ENCODE results near the gene UBR4.
A peak's percentile ranks its signal among the peaks of the same experiment; 100 is the strongest.
"Not testable (repeated sequence)": the region's sequence is repeated elsewhere in the genome, so short reads cannot be mapped to it uniquely, and the experiment has no call there.

UBR4 gene

DNA sequence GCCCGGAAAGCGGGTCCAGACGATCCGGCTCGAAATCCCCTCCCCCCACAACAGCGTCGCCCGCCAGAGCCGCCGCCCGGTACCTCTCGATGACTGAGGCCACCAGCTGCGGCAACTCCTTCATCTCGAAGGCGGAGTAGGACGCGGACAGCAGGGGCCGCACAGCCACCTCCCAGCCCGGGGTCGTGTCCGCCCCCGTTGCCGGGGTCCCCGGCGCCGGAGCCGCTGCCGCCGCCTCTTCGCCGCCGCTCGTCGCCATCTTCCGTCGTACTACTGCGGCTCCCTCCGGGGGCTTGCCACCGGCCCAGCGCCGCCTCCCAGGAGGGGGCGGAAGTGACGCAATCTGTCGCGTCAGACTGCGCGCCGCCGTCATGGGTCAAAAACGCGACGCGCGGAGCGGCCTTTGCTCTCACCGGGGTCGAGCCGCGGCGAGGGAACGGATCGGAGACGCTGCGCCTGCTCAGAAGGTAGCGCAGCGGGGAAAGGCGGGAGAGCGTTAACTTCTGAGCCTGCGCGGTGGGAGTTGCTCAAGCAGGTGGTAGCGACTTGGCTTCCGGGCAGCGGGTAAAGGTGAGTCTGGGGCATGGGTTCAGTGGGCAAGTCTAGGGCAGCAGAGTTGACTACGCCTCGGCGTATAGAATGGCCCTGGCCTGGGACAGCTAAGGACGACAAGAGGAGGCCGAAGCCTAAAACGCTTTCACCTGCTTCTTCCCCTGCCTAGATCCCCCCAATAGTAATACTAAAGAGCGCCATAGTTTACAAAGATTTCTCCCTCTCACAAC is at the start of gene UBR4:
UBR4 (minus strand) TSS at position 277 of the 782 bp plus-strand sequence; CDS start at position 259, 18 bp downstream.
- peak; percentile 80 for DNase-seq (ENCODE audit: low read depth, low spot score)

DNA sequence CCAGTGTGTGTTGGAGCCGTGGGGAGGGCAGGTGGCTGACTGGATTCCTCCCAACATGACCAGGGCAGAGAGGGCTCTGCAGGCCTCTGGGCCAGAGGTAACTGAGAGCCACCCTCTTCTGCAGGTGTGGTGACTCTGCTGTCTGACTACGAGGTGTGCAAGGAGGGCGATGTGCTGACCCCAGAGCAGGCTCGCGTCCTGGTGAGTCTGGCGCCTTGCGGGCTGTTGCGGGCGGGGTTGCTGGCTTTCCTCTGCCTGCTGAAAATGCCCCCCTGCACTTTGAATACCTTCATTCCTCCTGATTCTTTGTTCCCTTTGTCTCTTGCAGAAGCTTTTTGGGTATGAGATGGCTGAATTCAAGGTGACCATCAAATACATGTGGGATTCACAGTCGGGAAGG is 48.3 kb upstream of the UBR4 start:
- DNase-seq (ENCODE audit: low read depth, low spot score) = no peak

DNA sequence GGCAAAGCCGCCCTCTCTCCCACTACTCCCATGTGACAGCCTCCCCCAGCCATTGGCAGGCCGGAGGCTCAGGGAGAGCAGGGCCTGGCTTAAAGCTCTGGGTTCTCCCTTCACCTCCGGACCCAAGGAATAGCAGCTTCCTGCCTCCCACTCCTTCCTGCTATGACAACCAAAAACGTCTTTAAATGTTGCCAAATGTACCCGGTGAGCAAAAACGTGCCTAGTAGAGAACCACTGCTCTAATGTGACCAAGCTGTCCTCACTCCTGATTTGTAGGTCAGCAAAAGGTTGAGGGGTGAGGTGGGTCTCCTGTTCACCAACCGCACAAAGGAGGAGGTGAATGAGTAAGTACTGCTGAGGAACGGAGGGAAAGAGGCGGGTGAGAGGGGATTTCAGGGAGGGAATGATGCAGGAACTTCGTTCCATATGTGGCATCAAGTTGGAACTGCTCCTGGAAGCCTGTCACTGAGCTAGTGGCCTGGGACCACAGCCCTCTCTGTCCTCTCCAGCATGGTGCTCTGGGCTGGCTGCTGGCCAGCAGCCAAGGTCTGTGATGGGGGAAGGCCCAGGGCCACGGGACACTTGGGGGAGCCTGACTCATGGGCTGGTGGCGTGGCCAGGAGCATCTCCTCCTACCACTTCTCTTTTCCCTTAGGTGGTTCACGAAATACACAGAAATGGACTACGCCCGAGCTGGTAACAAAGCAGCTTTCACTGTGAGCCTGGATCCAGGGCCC is 47.3 kb upstream of the UBR4 start:
- no peak for DNase-seq (ENCODE audit: low read depth, low spot score)

DNA sequence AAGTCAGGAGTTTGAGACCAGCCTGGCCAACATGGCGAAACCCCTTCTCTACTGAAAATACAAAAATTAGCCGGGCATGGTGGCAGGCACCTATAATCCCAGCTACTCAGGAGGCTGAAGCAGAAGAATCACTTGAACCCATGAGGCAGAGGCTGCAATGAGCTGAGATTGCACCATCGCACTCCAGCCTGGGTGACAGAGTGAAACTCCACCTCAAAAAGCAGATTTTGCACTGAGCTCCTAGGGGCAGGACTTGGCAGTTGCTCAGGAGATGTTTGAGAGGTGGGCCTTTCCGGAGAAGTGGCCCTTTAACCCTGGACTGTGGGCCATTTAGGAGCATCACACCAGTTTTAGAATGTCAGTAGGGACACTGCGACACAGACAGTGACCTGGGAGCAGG is 46.2 kb upstream of the UBR4 start:
- DNase-seq (ENCODE audit: low read depth, low spot score) = not testable (repeated sequence)

DNA sequence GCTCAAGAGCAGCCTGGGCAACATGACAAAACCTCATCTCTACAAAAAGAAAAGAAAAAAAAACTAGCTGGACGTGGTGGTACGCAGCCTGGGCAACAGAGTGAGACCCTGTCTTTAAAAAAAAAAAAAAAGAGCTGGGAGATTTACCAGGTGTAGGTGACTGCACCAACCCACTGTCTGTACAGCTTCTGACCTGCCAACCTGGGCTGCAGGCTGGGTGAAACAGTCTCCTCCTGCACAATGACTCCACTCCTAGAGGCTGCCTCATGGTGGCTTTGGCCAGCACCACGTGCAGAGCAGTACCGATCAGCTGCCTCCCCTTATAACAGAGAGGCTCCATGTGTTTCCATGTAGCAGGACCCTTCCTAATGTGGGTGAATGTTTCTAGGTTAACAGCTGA is 45.2 kb upstream of the UBR4 start:
- no peak for DNase-seq (ENCODE audit: low read depth, low spot score)

DNA sequence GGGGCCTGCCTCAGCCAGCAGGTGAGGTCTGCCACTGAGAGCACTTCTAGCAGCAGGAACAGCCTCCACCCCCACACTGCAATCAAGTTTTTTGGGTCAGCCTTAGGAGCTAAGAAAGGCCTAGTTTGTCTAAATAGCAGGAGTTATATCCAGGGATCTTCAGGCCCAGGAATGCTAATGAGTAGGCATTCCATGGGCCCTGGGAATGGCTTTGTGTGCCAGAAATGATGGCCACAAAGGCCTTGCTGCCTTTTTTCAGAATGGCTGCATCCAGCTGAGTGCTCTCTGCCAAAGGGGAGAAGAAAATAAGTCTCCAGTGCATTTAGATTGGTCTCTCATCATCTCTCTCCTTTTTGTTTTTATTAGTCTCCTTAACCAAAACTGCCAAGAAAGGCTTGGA is 44.4 kb upstream of the UBR4 start:
- DNase-seq (ENCODE audit: low read depth, low spot score) = no peak

DNA sequence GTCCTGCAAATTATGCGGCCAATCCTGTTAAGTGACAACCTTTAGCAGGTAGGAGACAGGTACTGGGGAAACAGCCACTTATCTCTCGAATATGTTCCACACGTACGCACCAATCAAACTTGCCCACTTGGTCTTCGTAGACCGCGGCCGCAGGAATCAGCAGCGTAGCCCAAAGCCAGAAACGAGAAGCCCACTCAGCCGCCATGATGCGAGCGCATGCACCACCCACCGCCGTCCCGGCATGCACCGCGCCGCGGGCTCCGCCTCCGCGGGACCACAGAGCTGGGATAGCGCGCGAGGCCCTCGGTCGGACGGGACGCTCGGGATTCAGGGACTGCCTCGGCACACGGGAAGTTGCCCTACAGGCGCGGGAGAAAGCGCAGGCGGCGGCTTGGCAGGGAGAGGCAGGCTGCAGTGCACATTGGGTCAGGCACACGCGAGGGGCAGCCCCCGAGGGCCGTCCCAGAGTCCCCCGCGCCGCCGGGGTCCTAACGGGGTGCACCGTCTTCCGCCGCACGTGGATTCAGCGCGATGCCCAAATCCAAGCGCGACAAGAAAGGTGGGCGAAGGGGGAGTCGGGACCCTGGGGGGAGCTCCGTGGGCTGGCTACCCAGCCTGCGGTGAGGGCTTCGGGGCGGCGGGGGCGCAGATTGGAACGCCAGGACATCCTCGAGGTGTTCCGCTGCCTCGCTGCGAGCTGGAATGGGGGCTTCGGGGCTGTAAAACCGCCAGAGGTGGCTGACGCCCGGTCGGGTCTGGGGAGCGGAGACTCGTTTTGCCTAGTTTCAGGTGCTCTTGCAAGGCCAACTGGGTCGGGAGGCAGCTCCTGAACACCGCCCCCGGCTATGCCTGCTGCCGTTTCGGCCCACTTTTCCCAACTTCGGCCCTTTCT is 41.5 kb upstream of the UBR4 start, which contains the start of the genes EMC1 and MRTO4:
EMC1 (minus strand) TSS at position 220 of the 892 bp plus-strand sequence; CDS start at position 205, 15 bp downstream.
MRTO4 (plus strand) TSS at position 501 of the 892 bp plus-strand sequence; CDS start at position 532, 31 bp downstream.
- DNase-seq (ENCODE audit: low read depth, low spot score) = peak; percentile 26

DNA sequence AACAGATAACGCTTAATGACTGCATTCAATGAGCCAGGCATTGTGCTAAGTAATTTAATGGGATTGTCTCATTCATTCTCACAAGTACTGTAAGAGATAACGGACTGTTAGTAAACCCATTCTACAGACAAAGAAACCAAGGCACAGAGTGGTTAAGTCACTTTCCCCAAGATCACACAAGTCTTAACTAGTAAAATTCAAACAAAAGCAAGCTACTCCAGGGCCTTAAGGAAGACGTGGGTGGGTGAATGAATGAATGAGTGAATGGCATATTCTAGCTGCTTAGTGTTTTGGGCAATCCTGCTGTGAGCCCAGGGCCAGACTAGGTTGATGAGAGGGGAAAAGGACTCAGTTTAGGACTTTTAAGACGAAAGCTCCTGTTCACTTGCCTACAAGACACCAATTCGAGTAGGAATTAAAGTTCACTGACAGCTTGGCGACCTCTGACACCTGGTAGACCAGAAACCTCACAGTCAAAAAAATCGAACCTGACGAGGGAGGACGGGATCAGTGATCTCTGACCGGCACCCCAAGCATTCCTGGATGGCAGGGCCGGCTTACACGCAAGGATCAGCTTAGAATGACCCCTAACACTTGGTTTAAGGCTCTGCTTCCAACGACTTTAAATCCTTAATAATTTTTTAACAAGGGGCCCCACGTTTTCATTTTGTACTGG is 40.7 kb upstream of the UBR4 start:
- no peak for DNase-seq (ENCODE audit: low read depth, low spot score)

DNA sequence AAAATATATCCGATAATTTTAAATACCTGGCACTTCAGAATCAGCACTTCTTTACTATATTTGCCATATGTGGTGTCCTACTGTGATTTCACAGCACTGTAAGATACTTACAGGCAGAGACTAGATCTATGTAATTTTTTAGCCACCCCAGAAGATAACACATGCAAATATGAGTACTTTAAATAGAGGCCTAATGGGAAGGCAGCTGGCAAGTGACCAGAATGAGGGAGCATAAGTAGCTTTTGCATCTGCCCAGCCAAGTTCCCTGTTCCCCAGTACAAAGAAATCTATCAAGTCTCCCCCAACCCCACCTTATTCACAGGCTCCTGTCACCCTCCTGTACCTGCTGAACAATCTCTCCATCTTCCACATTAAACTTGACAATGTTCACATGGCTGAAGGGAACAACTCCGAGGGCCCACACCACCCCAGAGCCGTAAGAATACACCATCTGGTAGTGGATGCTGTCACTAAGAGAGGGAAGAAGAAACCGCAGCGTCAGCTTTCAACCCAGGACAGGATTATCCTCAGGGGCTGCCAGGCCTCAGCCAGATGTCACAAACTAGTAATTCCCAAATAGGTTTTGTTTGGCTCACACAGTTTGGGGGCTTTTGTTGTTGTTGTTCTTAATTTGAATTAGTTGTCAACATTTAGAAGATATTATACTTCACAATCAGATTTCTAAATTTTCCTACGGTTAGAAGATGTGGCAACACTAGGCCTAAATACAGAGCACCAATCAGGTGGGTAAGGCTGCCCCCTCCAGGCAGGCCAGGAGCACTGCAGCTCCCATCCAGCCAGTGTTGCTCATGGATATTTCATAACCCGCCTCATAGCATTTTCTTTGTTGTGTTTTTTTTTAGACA is 30.8 kb upstream of the UBR4 start:
- no peak for DNase-seq (ENCODE audit: low read depth, low spot score)

DNA sequence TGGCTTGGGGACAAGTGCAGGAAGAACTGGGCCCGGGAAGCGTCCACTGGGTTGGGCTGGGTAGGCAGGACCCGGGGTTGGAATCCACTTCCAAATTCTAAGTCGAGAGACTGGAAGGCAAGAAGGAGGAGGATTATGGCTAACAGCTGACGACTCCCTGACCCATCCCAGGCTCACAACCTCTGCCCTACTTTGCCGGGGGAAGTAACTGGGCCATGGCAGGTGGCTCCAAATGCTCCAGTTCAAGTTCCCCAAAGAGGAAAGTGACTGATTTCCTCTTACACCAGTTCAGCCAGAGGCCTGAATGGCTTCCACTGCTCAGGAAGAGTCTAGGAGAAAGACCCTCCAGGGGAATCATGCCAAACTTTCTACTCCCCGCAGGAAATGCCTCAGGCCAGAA is 29.8 kb upstream of the UBR4 start:
- no peak for DNase-seq (ENCODE audit: low read depth, low spot score)

DNA sequence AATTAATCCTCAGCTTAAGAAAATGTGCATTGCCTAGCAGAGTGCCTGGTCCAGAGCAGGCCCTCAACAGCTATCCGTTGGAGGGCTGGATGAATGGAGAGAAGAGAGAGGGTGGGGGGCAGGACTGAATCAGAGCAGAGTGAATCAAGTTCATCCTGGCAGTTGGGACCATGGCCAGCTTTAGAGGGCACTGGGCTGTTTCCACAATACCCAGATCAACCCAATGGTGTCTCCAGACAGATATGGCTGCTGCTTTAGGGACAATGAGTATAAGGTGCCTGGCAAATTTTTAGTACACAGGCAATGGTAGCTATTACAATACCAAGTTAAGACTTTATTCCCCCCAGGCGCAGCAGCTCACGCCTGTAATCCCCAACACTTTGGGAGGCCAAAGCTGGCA is 24.2 kb upstream of the UBR4 start:
- DNase-seq (ENCODE audit: low read depth, low spot score) = no peak

DNA sequence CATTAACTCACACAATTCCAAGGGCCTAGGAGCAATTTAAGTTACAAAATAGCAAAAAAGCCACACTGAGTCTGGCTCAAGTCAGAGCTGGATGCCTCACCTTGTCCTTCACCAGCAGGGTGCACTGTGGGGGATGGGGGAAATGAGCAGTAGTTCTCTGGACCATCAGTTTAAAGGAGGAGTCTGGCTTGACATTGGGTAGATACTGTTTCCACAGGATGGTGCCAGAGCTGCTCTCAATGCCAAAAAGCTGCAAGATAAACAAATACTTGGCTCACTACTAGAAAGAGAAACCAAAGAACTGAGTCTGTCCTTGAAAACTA is 22.4 kb upstream of the UBR4 start:
- no peak for DNase-seq (ENCODE audit: low read depth, low spot score)

DNA sequence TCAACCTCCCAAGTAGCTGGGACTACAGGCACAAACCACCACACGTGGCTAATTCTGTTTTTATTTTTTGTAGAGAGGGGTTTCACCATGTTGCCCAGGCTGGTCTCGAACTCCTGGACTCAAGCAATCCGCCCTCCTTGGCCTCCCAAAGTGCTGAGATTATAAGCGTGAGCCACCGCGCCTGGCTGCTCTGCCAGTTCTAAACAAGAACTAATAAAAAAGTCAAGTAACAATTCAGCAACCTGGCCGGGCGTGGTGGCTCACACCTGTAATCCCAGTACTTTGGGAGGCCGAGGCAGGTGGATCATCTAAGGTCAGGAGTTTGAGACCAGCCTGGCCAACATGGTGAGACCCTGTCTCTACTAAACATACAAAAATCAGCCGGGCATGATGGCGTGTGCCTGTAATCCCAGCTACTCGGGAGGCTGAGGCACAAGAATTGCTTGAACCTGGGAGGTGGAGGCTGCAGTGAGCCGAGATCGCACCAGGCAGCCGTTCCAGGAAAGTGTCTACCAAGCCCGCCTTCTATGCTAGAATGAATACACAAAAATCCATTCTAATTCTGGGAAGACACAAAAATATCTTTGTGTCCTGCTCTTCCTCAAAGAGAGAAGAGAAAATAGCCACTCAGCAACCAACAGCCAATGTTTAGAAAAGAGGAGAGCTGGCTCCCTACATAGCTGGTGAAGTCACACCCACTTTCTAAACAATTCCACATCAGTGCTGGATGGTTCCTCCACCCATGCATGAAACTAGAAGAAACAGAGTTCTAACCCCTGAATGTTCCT is 21.9 kb upstream of the UBR4 start:
- not testable (repeated sequence) for DNase-seq (ENCODE audit: low read depth, low spot score)

DNA sequence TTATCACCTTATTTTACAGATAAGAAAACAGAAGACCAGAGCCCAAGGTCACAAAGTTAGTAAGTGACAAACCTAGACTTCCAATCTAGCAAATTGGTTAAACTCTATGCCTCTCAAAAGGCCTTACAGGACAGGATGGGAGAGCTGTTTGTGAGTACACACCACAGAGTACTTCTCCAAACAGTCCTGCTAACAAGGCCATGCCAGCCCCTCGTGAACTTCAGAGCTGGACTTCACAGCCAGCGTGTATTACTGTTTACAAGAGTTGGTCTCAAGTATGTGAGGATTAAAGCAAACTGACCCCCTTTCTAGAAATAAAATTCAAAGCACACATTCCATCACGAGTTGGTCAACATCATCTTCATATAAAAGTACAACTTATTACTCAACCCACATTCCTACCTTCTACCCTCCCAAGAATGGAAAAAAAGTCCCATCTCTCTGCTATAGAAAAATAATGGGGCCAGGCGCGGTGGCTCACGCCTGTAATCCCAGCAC is 19.8 kb upstream of the UBR4 start:
- no peak for DNase-seq (ENCODE audit: low read depth, low spot score)

DNA sequence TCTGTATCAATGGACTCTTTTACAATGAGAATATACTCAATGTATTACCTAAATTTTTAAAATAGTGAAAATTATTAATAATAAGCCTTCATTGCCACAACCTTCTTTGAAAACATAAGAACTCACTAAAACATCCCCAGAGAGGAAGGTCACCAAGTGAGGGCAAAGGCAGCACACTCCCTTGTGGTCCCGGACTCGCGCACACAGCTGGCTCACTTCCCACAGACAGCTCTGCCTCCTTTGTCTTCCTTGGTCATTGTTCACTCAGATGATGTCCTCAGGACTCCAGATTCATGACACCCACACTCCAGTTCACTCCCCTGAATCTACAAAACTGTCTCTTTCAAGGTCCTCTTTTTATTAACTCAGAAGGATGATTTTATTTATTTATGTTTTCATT is 19.2 kb upstream of the UBR4 start:
- DNase-seq (ENCODE audit: low read depth, low spot score) = no peak

DNA sequence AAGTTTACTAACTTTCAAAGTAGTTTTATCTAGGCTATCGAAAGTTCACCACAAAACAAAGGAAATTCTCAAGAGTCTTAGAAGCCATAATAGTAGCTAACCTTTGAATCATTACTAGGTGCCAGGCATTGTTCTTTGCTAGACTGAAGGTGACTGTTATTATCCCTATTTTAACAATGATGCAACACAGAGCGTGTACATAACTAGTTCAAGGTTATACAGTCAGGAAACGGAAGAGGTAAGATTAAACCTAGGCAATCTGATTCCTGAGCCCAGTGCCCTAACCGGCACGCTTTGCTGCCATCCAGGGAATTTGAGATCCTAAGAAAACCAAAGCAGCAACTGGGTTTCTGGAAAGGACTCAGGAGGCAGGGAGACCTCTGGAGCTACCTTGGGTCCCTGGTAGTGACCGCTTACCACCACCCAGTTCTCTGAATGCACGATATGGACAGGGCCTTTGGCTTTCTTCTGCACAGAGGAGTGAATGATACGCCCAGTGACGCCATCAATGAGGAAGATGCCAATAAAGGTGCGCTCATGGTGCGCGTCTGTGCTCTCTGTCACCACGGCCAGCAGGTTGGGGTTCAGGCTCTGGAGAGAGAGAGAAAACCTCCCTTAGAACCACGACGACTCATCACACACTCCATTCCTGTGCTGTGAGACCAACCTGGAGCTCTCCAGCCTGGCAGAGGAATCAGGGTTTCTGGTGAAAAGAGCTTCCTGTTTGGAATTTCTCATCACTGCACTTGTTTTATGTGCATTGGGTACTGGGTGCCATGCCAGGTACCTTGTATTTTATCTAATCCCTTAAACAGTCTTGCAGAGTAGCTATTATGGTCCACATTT is 13.1 kb upstream of the UBR4 start:
- DNase-seq (ENCODE audit: low read depth, low spot score) = no peak

DNA sequence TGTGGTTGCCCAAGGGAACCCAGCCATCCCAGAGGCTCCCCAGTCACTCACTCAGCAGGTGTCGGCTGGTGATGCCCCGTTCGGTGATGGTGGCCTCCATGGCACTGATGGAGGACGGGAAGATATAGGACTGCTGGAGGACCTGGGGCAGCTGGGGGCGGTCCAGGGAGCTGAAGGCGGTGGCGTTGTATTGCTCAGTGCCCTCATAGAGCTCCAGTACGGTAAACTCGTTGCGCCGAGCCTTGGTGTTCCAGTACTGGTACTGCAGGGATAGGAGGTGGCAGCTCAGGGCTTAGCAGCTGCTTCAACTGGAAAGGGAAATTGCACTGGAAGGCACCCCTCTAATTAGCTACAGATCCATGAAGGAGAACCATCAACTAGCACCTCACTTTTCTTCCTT is 12.5 kb upstream of the UBR4 start:
- DNase-seq (ENCODE audit: low read depth, low spot score) = no peak

DNA sequence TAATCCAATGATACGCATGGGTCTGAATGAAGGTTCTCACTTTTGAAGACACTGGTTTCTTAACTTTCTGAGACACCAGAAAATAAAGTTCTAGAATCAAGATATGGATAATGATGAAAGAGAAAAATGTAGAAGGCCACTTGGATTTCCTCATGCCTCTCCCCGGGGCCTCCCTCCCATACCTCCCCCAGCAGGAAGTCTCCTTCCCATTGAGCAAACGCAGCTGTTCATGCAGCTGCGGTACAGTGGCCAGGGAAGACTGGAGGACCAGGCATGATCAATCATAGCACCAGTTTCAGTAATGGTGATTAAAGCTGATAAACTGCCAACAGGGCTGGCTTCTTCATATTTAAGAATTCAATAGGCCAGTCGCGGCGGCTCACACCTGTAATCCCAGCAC is 10.9 kb upstream of the UBR4 start:
- no peak for DNase-seq (ENCODE audit: low read depth, low spot score)
